NCI-H524 treated with DMSO at 0.1 percent for 48 hours (cell line): Measurements from ENCODE around the gene METTL9.
"Not testable (repeated sequence)": the region's sequence is repeated elsewhere in the genome, so short reads cannot be mapped to it uniquely, and the experiment has no call there.

ENCODE experiments used
- DNase-seq: peaks from one replicate; lab custom pipeline; 2025; lab: John Stamatoyannopoulos, UW

Gene METTL9

GRCh38 chr16:21610766-21611165 lies 11.4 kb downstream of the METTL9 start:
- DNase-seq, result no peak

DNA sequence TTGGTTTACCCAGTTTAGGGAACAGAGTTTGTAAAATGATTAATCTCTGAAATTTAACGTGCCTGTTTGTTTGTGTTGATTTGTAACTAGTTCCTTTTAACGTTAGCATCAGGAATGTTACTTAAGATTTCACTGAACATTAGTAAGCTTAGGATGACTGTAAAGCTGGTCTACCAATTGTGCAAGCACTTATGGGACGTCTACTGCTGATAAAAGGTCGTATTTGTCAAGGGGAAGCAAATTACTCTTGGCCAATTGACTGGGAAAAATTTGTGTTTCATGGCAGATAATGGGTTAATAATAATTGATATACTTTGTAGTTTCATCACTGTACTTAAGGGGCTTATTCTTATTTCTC lies 11.8 kb downstream of the METTL9 start:
- no peak for DNase-seq

DNA sequence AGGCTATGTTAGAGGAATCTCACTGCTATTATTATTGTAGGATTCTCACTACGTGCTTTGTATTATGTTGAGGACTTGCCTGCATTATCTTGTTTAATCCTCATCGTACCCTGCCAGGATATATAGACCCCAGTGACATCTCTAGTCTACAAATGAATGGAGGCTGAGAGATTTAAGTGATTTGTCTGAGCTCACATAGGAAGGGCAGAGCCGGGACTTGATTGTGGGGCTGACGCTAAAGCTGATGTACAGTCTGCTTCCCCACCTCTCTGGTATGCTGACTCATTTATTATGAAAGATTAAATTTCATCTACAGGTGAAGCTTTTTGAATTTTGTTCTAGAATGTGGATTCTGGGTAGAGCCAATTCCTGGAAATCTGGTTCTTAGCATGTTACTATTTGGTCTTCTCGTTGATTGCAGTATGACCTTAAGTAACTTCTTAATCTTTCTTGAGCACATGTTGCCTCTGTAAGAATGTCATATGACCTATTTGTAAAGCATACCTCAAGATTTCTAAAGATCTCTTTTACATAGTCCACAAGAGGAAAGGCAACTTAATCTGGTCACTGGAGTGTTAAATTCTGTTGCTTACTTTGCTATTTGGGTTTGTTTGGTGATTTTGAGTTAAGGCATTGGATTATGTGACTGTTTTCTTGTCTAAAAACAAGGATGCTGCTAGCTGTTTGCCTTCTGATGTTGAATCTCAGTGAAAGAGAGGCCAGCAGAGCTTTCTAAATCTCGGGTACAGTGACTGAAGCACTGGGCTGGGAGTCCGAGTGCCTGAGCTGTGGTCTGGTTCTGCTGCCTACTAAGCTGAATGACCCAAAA lies 12.4 kb downstream of the METTL9 start:
- DNase-seq, result no peak

DNA sequence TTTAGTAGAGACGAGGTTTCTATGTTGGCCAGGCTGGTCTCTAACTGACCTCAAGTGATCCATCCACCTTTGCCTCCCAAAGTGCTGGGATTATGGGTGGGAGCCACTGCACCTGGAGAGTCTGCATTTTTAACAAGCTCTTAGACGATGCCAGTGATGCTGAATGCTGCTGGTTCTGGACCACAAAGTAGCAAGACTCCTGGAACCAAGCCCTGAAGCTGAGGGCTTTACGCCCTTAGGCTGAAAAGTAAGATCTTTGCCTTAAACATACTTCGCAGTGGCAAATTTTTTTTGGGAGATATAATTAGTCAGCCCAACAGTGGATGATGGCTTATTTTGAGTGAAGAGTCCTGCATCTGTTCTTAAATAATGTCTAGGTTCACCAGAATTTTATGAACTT lies 14.0 kb downstream of the METTL9 start:
- no peak for DNase-seq

- DNase-seq, result no peak
Observed at GRCh38 chr16:21613781-21614180, 14.4 kb downstream of the METTL9 start.

- no peak for DNase-seq
Observed at GRCh38 chr16:21614896-21615295, 15.5 kb downstream of the METTL9 start.

DNA sequence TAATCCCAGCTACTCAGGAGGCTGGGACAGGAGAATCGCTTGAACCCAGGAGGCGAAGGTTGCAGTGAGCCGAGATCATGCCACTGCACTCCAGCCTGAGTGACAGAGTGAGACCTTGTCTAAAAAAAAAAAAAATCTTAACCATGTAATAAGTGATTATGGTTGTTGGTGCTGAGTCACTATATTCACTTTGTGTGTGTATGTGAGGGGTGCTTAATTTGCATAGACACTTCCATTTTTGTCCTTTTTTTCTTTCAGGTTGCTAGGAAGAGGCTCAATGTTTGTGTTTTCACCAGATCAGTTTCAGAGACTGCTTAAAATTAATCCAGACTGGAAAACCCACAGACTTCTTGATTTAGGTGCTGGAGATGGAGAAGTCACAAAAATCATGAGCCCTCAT lies 18.2 kb downstream of the METTL9 start:
- no peak for DNase-seq

DNA sequence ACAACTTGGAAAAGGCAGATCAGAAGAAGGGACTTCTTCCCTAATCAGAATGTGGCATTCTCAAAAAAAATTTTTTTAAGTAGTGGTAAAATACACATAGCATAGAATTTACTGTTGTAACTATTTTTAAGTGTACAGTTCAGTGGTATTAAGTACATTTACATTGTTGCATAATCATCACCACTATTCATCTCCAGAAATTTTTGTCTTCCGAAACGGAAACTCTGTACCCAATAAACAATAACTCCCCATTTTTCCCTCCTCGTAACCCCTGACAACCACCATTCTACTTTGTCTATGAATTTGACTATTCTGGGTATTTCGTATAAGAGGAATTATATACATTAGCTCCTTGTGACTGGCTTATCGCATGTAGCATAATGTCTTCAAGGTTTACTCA lies 18.9 kb downstream of the METTL9 start:
- no peak for DNase-seq

DNA sequence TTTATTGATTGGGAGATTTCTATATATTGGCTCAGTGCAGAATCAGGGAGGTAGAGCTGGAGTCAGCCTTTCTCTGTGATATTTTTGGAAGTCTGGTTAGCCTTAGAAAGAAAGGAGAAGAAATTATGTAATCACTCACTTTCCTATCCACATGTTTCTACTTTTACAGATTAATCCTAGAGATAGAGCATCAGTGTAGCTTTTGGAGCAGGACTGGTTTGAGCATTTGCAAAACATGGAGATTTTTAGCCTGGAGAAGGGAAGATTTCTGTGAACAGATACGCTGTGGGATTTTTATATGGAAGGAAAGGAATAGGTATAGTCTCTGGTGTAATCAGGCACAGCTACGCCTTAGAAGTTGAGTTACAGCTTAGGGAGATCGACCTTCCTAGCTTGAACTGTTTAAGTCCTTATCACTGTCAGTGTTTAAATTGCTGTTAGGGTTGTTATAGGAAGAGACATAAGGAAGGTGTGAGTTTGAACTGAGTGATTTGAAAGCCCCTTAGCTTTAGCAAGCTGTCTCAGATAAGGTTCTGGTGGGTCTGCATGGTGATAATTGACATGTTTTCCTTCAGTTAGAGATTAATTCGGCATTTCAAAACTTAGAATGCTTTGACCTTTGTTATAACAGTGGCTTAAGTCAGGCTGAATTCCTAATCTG lies 20.5 kb downstream of the METTL9 start:
- DNase-seq, result no peak

- DNase-seq, result no peak
Observed at GRCh38 chr16:21620592-21620991, 21.2 kb downstream of the METTL9 start.

GRCh38 chr16:21622545-21622944 lies 23.2 kb downstream of the METTL9 start:
- no peak for DNase-seq

DNA sequence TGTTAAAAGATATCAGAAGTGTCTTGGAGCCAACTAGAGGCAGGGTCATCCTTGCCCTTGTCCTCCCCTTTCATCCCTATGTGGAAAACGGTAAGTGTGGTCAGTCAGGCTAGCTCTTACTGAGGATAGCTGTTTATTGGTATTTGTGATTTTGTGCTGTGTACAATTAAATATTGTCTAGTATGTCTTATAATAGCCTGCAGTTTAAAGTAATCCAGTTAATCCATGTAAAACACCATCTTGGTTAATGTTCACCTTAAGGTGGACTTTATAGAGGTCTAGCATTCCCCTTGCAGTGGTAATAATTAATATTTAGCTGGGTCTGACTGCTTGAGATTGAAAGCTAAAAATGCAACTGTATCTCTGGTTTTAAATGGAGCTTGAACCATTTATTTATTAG lies 25.6 kb downstream of the METTL9 start:
- no peak for DNase-seq

- no peak for DNase-seq
Observed at GRCh38 chr16:21626659-21627277, 27.4 kb downstream of the METTL9 start.

DNA sequence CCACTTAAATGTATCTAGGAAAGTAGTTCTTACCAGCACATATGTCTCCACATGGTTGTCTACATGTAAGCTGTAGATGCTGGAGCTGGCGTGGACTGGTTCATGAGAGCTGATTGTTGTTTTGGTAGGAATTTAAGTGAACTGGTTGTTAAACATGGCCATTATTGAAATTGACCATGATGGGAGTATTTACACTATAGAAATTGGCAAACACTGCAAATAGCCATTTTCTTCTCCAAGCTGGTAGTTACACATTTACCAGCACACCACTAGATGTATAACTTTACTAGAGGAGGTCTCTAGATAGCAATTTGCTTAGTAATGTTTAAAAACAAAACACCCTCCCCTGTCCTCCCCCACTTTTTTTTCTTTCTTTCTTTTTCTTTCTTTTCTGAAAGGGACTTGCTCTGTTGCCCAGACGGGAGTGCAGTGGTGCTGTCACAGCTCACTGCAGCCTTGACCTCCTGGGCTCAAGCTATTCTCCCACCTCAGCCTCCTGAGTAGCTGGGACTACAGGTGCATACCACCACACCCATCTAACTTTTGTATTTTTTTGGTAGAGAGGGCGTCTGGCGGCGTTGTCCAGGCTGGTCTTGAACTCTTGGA lies 28.8 kb downstream of the METTL9 start:
- no peak for DNase-seq

DNA sequence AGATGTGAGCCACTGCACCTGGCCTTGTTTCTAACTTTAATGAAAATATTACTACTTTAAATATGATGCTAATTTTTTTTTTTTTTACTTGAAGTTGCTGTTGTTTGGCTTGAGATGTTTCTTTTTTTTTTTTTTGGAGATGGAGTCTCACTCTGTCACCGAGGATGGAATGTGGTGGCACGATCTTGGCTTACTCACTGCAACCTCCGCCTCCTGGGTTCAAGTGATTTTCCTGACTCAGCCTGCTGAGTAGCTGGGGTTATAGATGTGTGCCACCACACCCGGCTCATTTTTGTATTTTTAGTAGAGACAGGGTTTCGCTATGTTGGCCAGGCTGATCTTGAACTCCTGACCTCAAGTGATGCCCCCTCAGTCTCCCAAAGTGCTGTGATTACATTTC lies 29.4 kb downstream of the METTL9 start:
- no peak for DNase-seq

- not testable (repeated sequence) for DNase-seq
Observed at GRCh38 chr16:21629616-21630539, 30.5 kb downstream of the METTL9 start.

- DNase-seq, result not testable (repeated sequence)
Observed at GRCh38 chr16:21630866-21631265, 31.5 kb downstream of the METTL9 start.

GRCh38 chr16:21631376-21631775 lies 32.0 kb downstream of the METTL9 start:
- not testable (repeated sequence) for DNase-seq

DNA sequence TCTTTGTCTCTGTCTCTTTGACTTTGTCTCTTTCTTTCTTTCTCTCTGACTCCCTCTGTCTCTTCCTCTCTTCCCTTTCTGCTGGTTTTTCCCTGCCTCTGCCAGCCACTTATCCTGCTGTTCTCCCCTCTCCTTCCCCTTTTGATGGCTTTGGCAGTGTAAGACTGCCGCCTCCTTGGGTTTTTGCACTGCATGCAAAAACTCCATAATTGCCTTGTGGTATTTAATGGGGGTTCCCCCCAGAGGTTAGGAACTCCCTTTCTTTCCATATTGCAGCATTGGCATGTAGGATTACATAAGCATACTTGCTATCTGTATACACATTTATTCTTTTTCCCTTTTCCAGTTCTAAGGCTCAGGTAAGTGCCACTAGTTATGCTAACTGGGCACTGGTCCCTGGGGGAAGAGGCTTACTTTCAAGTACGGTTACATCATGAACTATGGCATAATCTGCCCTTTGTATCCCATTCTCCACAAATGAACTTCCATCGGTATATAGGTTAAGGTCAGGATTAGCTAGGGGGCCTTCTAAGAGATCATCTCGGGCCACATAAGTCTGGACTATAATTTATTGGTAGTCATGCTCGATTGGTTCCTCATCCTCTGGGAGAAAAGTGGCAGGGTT lies 32.7 kb downstream of the METTL9 start:
- DNase-seq, result not testable (repeated sequence)

DNA sequence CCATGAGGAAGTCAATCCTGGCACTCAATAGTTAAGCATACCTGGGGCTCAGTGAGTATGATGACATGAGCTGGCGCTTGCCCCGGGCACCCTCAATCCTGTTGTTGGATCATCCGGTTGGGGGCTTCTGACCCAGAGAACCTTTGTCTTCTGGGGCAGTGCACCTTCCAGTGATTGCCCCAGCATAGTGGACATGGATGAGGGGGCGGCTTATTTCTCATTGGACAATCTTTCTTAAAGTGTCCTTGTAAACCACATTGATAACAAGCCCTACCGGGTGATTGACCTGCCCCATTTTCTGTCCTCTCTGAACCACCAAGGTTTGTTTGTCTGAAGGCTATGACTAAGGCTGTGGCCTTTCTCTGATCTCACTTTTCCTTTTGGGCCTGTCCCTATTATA lies 34.8 kb downstream of the METTL9 start:
- no peak for DNase-seq

- not testable (repeated sequence) for DNase-seq
Observed at GRCh38 chr16:21635694-21636093, 36.3 kb downstream of the METTL9 start.
